GM12875 (cell line): ENCODE data around the gene ISX.

Source experiments
- H3K4me3 ChIP-seq: one replicate; pipeline ENCODE4 v1.5.1; 2011; ENCODE audit warnings: low read depth, low read length, control low read depth
- CTCF ChIP-seq: IDR thresholded peaks from 2 replicates; pipeline ENCODE4 v1.5.1; 2011; ENCODE audit warnings: low read depth, mild to moderate bottlenecking, control low read depth, inconsistent platforms, low read length, moderate library complexity, borderline replicate concordance; ENCODE audit not compliant: insufficient read depth

ISX gene

GRCh38 chr22:35103761-35104160 lies 37.8 kb downstream of the ISX start:
- no peak overlapping the region for H3K4me3 ChIP-seq
- TF ChIP-seq CTCF, result no peak

GRCh38 chr22:35104491-35104890 lies 38.5 kb downstream of the ISX start:
- no peak overlapping the region for H3K4me3 ChIP-seq
- no peak for TF ChIP-seq CTCF

GRCh38 chr22:35109616-35110015 lies 43.7 kb downstream of the ISX start:
- TF ChIP-seq CTCF, result no peak
- no peak overlapping the region for H3K4me3 ChIP-seq

GRCh38 chr22:35111244-35111643 lies 45.3 kb downstream of the ISX start:
- TF ChIP-seq CTCF, result no peak
- H3K4me3 ChIP-seq, result no peak overlapping the region

GRCh38 chr22:35113341-35113740 lies 47.4 kb downstream of the ISX start:
- H3K4me3 ChIP-seq, result no peak overlapping the region
- TF ChIP-seq CTCF, result no peak

- no peak overlapping the region for H3K4me3 ChIP-seq
- TF ChIP-seq CTCF, result no peak
Observed at GRCh38 chr22:35114131-35114980, 48.4 kb downstream of the ISX start.

- TF ChIP-seq CTCF, result no peak
- H3K4me3 ChIP-seq, result no peak overlapping the region
Observed at GRCh38 chr22:35115515-35115914, 49.6 kb downstream of the ISX start.
